HG02943 (cell line): ENCODE results near the gene ARHGAP23.
"Not testable (repeated sequence)": the region's sequence is repeated elsewhere in the genome, so short reads cannot be mapped to it uniquely, and the experiment has no call there.

Experiments used
- ATAC-seq: cut with Tn5 transposase; IDR thresholded peaks from one replicate; pipeline ENCODE4 v1.9.1; 2021; ENCODE audit warnings: mild to moderate bottlenecking, low read depth, moderate library complexity; ENCODE audit not compliant: unreplicated experiment

ARHGAP23 gene

DNA sequence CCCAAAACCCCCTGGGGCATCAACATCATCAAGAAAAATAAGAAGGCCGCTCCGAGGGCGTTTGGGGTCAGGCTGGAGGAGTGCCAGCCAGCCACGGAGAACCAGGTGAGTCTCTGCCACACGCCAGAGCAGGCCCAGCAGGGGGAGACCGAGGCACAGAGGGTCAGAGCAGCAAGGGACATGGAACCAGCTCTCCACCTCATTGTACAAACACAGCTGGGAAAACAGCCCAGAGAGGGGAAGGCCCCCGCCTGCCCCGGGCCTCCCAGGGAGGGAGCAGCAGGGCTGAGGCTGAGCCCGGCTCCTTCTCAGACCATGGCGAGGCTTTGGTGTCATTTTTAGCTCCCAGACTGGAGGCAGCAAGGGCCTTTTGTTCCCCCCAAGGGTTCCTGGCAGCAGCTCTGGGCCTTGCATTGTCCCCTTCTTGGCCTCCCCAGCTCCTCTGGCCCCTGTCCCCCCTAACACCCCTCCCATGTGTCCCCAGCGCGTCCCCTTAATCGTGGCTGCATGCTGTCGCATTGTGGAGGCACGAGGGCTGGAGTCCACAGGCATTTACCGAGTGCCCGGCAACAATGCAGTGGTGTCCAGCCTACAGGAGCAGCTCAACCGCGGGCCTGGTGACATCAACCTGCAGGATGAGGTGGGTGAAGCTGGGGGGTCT lies 53.9 kb downstream of the ARHGAP23 start:
- ATAC-seq = not testable (repeated sequence)

DNA sequence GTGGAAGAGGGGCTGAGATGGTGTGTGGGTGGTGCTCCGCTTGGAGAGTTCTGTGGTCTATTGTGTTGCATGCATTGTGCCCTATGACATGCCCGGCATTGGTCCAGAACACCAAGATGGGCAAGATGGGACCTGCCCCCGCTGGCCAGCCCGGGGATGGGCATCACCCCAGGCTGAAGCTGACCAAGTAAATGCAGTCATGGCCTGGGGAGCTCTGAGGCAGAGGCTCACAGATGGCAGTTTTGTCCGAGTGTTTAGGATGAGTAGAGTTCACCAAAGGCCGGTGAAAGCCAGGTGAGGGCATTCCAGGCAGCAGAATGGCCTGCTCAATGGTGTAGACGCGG lies 54.4 kb downstream of the ARHGAP23 start:
- ATAC-seq = not testable (repeated sequence)

DNA sequence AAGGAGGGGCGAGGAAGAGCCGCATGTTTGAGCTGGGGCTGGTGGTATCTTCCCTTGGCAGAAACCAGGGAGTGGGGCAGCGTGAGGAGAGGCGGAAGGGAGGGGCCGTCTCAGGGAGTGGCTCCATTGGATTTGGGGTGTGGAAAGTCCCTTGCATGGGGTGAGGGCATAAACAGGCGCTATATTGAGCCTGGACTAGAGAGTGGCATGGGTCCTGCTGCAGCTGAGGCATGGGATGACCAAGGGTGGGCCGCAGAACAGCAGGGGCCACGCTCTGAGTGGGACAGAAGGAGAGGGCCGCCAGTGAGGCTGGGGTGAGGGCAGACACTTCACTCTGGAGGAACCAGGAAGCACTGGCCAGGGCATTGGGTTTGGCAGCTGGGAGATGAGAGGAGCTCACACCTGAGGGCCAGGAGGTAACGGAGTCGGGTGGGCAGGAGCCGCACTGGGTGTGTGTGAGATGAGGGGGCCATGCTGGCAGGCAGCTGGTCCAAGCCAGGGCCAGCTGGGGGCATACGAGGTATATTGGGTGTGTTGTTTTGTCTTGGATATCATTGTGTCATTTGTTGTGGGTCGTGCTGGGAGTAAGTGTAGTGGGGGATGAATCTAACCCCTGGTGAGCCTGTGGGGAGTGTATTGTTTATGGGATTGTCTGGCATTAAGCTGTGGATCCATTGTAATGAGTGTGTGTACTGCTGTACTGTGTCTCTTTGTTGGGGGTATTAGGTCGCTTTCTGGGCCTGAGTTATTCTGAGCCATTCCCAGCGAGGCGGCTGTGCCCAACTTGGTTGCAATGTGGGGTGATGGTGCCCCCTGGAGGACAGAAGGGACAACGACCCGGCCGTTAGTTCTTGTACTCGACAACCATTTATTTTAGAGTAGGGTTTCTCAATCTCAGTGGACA lies 56.2 kb downstream of the ARHGAP23 start:
- not testable (repeated sequence) for ATAC-seq

DNA sequence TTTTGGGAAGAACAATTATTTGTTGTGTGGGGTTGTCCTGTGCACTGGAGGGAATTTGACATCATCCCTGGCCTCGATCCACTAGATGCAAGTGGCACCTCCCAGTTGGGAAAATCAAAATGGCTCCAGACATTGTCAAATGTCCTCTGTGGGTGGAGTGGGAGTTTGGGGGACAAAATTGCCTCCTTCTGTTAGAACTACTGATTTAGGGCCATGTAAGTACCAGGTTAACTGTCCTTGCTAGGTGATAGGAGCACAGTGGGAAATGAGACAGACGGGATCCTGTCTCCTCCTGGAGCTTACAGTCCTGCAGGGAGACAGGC lies 56.8 kb downstream of the ARHGAP23 start:
- ATAC-seq = no peak

DNA sequence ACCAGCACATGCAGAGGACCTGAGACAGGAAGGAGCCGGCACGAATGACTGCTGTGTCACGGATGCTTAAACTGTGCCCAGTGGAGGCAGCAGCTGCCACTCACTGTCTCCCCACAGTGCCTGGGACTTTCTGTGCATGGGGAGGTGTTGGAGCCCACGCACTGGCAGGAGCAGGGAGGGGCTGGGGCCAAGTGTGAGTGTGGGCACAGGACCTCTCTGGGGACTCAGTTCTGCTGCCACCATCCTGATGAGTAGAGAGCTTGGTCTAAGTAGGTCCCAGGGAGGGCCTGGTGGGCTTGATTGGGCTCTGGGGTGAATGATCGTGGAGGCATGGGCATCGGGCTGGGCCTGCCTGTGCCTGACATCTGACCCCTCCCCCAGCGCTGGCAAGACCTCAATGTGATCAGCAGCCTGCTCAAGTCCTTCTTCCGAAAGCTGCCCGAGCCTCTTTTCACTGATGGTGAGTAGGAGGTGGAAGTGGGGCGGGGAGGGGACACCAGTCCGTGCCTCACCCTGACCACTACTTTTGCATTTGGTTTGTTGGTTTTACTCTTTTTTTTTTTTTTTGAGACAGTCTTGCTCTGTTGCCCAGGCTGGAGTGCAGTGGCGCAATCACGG lies 57.5 kb downstream of the ARHGAP23 start:
- ATAC-seq = peak; percentile 84

DNA sequence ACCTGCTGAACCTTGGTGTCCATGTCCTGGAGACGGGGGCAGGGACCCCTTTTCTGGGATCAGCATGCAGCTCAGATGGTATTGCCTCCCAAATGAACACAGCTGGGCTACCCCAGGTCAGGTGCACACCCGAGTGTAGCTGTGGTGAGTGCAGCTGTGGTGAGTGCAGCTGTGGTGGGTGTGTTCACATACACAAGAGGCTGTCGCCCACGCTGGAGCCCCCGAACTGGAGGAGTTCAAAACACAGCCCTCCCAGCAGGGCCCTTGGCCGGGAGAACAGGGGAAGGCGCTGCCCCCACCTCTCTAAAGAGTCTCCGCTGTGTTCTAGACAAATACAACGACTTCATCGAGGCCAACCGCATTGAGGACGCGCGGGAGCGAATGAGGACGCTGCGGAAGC lies 61.5 kb downstream of the ARHGAP23 start:
- not testable (repeated sequence) for ATAC-seq

DNA sequence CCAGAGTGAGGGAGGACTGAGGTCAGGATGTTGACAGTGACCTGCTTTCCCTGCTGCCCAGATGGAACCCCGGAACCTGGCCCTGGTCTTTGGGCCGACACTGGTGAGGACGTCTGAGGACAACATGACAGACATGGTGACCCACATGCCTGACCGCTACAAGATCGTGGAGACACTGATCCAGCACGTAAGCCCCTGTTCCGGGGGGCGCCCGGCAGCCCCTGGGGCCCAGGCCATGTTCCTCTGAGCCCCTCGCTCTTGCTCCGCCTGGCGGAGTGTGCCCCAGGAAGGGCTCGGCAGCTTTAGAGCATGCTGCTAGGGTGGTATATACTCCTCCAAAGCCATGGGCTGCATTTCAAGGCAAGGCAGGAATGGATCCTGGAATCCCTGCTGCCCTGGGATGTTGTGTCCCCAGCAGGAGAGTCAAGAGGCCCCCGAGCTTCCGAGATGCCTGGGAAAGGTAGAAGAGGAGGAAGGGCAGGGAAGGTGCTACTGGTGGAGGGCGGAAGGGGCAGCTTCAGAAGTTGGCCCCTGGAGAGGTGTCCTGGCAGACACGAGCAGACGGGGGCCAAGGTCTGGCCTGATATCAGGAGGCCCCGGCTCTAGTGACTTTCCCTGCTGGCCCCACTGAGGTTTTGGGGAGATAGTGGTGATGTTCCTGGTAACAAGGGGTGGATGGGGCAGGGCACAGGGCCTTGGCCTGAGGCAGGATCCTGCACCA lies 63.2 kb downstream of the ARHGAP23 start:
- not testable (repeated sequence) for ATAC-seq

DNA sequence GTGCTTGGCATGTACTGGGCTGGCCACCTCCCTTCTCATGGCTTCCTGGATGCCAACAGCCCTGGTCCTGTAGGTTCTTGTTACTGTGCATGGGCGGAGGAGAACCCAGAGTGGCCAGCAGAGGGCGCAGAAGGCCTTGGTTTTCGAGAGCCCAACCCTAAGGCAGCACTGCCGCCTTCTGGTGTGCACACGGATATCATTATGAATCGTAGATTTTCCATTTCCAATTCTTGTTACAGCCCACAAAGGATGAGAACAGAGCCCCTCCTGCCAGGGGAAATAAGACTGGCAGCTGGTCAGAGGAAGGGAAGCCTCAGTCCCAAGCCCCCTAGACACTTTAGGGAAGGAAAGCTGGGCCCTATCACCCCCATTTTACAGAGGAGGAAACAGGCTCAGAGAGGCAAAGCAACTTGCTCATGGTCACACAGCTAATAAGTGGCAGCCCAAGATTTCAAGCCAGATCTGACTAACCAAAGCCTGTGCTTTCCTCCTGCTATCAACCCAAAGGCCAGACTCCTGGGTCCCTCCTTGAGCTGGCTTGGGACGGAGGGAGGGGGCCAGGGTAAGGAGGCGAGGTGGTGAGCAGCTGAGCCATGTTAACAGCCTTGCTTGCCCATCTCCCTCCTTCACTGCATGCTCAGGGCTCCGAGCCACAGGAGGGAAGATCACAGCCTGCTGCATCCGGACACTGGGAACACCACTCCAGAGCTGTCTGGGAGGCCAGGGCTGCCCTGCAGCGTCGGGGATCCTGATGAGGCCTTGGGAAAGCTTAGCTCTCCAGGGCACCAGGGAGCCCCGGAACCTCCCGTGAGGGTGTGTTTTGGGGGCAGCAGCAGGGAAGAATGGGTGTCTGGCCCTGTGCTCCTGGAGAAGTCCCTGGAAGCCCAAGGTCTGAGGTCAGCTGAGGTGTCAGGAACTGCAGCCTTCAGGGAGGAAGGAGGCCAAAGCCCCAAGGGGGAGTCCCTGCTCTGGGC lies 64.1 kb downstream of the ARHGAP23 start:
- ATAC-seq = not testable (repeated sequence)

DNA sequence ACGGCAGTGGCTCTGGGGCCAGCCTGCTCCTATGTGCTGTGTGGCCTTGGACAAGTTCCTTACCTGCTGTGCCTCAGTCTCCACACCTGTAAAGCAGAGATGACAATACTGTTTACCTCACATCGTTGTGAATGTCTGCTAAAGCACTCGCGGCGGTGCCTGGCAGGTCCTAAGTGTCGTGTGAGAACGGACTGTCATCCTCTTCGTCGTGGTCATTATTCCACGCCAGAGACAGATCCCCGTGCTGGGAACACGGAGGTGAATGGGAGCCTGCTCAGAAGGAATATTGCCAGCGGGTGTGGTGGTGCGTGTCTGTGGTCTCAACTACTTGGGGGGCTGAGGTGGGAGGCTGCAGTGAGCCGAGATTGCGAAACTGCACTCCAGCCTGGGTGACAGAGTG lies 65.9 kb downstream of the ARHGAP23 start:
- ATAC-seq = not testable (repeated sequence)

DNA sequence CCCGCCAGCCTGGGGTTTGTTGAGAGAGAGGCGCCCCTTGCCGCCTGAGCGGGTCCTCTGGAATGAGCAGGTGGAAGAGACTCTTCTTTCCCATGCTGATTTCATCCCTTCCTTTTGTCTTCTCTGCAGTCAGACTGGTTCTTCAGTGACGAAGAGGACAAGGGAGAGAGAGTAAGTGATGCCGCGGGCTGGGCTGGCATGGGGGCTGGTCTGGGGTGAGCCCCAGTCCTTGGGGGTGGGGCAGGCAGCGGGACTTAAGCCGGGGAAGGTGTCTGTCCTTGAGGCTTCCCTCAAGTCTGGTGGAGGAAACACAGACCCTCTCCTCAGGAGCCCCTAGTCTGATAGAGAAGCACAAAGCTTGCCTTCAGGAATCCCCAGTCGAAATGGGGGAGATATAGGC lies 69.4 kb downstream of the ARHGAP23 start:
- ATAC-seq = not testable (repeated sequence)

DNA sequence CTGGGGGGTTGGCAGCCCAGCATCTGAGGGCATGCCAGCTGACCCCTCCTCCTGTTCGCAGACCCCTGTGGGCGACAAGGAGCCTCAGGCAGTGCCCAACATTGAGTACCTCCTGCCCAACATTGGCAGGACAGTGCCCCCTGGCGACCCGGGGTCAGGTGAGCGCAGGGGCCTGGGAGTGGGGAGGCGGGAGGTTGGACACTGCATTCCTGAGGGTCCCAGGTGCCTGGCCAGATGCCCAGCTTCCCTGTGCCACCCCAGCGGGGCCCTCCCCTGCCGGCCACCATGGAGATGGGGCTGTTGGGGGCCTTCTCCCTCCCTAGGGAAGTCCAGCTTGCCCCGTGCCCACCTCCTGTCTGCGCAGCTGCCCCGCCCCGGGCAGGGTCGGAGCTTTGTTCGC lies 70.1 kb downstream of the ARHGAP23 start:
- no peak for ATAC-seq

DNA sequence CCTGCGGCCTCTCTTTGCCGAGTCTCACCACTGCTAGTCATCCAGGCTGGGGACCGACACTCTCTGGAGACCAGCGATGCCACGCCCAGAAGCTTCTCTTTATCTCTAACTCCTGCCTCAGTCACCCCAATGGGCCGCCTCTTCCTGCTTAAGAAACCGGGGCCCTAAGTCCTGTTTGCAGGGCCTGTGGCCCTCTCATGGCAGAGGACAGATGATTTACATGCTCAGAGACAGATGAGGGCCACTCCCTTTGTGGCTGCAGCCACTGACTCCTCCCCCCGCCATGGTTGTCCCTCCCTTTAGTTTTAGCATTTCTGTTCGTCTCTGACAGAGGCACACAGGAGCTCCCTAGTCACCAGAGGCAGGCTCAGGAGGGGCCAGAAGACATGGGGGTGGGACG lies 71.0 kb downstream of the ARHGAP23 start:
- ATAC-seq = not testable (repeated sequence)

DNA sequence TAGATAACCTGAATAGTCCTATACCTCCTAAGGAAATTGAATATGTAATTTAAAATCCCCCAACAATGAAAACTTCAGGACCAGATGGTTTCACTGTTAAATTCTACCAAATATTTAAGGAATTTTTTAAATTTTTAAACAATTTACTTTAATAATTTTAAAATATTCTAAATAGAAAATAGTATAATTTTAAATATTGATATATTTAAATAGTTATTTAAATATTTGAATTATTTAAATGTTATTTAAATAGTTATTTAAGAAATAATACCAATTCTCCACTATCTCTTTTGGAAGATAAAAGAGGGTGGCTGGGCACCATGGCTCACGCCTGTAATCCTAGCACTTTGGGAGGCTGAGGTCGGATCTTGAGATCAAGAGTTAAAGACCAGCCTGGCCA lies 73.5 kb downstream of the ARHGAP23 start:
- ATAC-seq = not testable (repeated sequence)

DNA sequence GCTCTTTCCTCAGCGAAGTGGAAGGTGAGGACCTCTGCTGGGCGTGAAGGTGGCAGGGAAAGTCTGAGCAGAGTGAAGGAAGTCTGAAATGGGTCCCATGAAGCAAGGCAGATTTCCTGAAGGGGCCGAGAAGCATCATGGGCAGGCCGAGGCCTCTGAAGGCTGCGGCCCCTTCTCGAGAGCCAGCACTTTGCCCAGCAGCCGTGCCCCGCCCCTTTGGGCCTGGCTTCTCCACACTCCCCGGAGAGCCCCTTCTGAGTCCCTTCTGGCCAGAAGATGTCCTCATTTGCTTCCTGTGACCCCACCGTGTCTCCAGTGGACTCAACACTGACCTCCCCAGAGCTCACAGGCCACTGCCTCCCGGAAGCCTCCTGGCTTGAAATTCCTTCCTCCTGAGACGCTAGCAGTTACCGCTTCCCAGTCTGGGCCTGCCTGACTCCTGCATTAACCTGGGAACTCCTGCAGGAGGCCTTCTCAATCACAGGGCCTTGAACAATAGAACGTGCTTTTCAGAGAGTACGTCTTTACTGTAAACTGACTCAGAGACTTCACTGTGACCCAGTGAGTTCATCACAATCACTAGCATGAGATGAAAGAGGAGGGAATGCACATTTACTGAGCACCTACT lies 75.1 kb downstream of the ARHGAP23 start:
- ATAC-seq = not testable (repeated sequence)

DNA sequence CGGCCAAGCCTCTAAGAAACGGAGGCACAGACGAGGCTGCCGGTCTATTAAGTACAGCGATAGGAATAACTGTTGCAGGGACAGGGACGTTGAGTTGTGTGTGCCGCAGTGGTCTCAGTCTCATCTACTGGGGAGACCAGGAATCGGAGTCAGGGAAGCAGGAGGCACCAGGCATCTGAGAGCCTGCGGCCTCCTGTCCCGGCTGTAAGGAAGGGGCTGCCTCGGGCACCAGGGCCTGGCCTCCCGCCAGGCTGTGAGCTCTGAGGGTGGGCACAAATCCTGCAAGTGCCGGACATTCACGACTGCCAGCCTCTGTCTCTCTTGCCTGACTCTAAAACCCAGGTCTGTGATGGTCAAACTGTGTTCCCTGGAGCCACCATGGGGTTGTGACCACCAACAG lies 76.0 kb downstream of the ARHGAP23 start:
- no peak for ATAC-seq

DNA sequence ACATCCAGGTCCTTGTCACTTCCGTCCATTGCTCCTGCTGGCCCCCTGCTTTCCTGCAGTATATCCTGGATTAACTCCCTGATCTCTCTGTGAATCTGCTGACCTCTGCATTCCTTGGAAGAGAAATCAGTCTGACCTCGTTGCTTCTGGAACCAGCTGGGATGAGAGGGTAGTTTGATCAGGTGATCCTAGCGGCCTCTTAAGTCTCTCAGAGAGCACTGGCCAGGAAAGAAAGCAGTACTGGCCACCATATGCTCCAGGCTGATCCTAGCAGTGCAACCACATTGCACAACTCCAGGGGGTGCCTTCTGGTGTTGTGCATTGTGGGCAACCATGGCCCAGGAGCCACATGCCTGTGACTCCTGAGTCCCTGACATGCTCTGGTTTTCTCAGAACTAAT lies 79.2 kb downstream of the ARHGAP23 start:
- no peak for ATAC-seq

DNA sequence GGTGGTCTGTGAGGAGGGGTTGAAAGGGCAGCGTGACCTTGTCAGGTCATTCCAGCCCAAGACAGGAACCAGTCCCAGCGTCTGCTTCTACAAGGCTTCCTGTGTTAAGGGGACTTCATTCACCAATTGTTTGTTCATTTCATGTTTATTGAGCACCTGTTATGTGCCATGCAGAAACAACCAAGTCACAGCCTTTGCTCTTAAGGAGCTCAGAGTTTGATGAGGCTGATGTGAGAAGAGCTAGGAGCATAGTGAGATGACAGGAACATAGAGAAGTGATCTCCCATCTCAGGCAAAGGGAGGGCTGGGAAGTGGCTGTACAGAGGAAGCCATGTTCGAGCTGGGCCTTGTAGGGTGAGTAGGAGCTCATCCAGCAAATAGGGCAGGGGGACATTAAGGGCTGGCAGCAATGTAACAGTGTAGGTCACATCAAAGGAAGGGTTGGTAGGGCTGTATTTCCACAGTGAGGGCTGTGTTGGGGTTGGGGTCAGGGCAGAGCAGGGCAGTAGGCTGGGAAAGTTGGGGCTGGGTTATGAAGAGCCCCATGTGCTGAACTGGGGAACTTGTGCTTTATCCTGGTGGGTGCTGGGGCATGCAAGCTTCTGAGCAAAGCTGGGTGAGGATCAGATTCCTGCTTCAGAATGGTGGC lies 79.8 kb downstream of the ARHGAP23 start:
- no peak for ATAC-seq

DNA sequence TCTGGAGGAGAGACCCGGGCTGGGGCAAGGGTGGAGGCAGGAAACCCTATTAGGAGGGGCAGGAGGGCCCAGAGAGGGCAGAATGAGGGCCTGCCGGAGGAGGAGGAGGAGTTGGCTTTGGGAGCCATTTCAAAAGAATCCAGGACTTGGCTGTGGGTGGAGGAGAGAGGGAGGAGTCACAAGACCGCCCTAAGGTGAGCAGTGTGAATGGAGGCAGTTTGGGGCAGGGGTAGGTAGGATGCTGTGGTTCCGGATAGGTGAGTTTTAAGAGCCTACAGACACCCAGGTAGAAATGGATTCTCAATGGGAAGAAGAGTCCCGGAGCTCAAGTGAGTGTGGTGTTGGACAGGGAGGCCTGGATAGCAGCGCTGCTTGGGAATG lies 80.3 kb downstream of the ARHGAP23 start:
- ATAC-seq = no peak
